ENCODE measurements around the gene MT3. TPM values are rescaled to one million over a fixed set of nuclear protein-coding genes. Genes with fewer than 3 reads are reported as not detected.

Gene MT3
- total RNA-seq, 1 experiment from 2014 or later: 0.77 TPM

GRCh38 chr16:56549744-56550385, 39.5 kb upstream of the MT3 start:
- Mint-ChIP-seq H3K27ac (no peak overlapping the region), H3K4me3 (no peak overlapping the region), H3K27me3 (ENCODE audit: low read depth) (peaks cover 5% of the 10 kb centered on the region), H3K9me3 (no peaks in the 10 kb centered on the region), H3K4me1 (peaks cover 33% of the 10 kb centered on the region), H3K36me3 (no peaks in the 10 kb centered on the region)
- ChIA-PET CTCF (no interaction called here), POLR2A (no interaction called here)
- TF ChIP-seq SOX15 (CRISPR knock-in tag; IDR thresholded peaks at IDR 0.05): no peak
- no peak for TF ChIP-seq NR2C2 (CRISPR knock-in tag; IDR thresholded peaks at IDR 0.05)
- TF ChIP-seq ZNF263 (CRISPR knock-in tag; IDR thresholded peaks at IDR 0.05; ENCODE audit: low read depth): no peak
- ATAC-seq (no peak), DNase-seq (ENCODE audit: low spot score) (no peak)

DNA sequence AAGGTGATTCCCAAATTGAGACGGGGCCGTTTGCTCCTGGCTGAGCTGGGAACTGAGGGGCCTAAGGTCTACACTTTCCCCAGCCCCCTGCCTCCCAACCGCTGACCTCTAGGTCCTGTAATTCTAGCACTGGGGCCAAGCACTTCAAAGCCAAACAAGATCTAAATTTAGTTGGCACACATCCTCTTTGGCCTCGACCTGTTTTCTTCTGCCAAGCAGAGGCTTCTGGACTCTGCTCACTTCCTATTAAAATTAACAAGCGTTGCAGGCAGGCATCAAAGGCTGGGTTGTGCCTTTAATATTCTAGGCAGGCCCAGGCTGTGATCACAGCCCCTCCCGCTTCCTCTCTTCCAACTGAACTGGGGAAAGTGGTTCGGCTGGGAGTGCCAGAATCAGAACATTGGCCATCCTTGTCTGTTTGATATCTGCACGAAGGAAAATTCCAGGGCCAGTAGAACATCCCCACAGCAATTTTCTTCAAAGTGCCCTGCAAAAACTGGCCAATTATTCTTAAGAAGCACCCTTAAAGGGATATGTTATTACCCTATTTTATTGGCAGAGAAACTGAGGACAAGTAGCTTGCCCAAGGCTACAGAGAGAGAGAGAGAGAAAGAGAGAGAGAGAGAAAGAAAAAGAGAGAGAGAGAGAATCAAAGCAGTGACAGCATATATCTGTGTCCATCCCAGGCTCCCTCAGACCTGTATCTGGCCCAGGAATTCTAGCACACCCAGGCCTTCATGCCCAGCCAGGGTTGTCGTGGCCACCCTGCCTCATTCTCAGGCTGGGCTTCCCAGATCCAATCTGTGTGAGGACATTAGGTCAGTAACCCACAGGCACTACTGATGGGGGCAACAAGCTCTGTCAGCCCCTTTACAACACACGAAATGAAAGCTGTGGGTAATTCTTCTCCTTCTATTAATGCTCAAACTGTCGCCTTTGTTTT, 37.3 kb upstream of the MT3 start:
- no peak for ATAC-seq
- H3K4me3 Mint-ChIP-seq: no peak overlapping the region
- POLR2A ChIA-PET: no interaction called here
- TF ChIP-seq, protein P1, sequence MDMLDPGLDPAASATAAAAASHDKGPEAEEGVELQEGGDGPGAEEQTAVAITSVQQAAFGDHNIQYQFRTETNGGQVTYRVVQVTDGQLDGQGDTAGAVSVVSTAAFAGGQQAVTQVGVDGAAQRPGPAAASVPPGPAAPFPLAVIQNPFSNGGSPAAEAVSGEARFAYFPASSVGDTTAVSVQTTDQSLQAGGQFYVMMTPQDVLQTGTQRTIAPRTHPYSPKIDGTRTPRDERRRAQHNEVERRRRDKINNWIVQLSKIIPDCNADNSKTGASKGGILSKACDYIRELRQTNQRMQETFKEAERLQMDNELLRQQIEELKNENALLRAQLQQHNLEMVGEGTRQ (CRISPR knock-in tag; IDR thresholded peaks at IDR 0.05): no peak
- TF ChIP-seq NR1H2 (CRISPR knock-in tag; IDR thresholded peaks at IDR 0.05) (no peak), FOXP1 (CRISPR knock-in tag; IDR thresholded peaks at IDR 0.05; ENCODE audit: borderline replicate concordance) (no peak), FOXK1 (CRISPR knock-in tag; IDR thresholded peaks at IDR 0.05) (no peak)
- TF ChIP-seq, protein P2, sequence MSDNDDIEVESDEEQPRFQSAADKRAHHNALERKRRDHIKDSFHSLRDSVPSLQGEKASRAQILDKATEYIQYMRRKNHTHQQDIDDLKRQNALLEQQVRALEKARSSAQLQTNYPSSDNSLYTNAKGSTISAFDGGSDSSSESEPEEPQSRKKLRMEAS (CRISPR knock-in tag; IDR thresholded peaks at IDR 0.05): no peak
- TF ChIP-seq, protein P3, sequence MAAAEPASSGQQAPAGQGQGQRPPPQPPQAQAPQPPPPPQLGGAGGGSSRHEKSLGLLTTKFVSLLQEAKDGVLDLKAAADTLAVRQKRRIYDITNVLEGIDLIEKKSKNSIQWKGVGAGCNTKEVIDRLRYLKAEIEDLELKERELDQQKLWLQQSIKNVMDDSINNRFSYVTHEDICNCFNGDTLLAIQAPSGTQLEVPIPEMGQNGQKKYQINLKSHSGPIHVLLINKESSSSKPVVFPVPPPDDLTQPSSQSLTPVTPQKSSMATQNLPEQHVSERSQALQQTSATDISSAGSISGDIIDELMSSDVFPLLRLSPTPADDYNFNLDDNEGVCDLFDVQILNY (CRISPR knock-in tag; IDR thresholded peaks at IDR 0.05): no peak
- peaks cover 5% of the 10 kb centered on the region; the same call in 1 of the 2 replicates for H3K27me3 Mint-ChIP-seq (ENCODE audit: low read depth)
- no peak for DNase-seq (ENCODE audit: low spot score)
- no peaks in the 10 kb centered on the region for H3K36me3 Mint-ChIP-seq
- H3K27ac Mint-ChIP-seq: no peak overlapping the region
- peaks cover 20% of the 10 kb centered on the region for H3K4me1 Mint-ChIP-seq
- no peaks in the 10 kb centered on the region for H3K9me3 Mint-ChIP-seq
- CTCF ChIA-PET: interaction anchor here (0.6 to 1.1 kb wide), 2 partner anchors 10 to 279 kb away, joined by 3 read pairs; no protein-coding TSS in a partner anchor

GRCh38 chr16:56554441-56554840, 34.9 kb upstream of the MT3 start:
- Mint-ChIP-seq H3K4me3 (no peak overlapping the region), H3K36me3 (no peaks in the 10 kb centered on the region), H3K4me1 (peaks cover 3% of the 10 kb centered on the region; the same call in 1 of the 2 replicates), H3K9me3 (no peaks in the 10 kb centered on the region), H3K27ac (no peak overlapping the region), H3K27me3 (ENCODE audit: low read depth) (peaks cover 5% of the 10 kb centered on the region; the same call in 1 of the 2 replicates)
- ATAC-seq: no peak
- ChIA-PET POLR2A (interaction anchor here (1.0 kb wide), 1 partner anchor 63 kb away, joined by 3 read pairs; no protein-coding TSS in a partner anchor), CTCF (no interaction called here)
- no peak for DNase-seq (ENCODE audit: low spot score)
- TF ChIP-seq TP53 (CRISPR knock-in tag; IDR thresholded peaks at IDR 0.05) (no peak), TEAD4 (CRISPR knock-in tag; IDR thresholded peaks at IDR 0.05) (no peak), SOX15 (CRISPR knock-in tag; IDR thresholded peaks at IDR 0.05) (no peak), ATF6 (CRISPR knock-in tag; IDR thresholded peaks at IDR 0.05) (no peak), TEAD1 (CRISPR knock-in tag; IDR thresholded peaks at IDR 0.05) (no peak), GTF2I (CRISPR knock-in tag; conservative IDR thresholded peaks at IDR 0.05) (no peak), SP1 (CRISPR knock-in tag; conservative IDR thresholded peaks at IDR 0.05) (no peak), MLX (CRISPR knock-in tag; IDR thresholded peaks at IDR 0.05) (no peak), ZNF263 (CRISPR knock-in tag; IDR thresholded peaks at IDR 0.05; ENCODE audit: low read depth) (no peak)
- TF ChIP-seq, protein P2 (CRISPR knock-in tag; IDR thresholded peaks at IDR 0.05): no peak
- TF ChIP-seq, protein P4, sequence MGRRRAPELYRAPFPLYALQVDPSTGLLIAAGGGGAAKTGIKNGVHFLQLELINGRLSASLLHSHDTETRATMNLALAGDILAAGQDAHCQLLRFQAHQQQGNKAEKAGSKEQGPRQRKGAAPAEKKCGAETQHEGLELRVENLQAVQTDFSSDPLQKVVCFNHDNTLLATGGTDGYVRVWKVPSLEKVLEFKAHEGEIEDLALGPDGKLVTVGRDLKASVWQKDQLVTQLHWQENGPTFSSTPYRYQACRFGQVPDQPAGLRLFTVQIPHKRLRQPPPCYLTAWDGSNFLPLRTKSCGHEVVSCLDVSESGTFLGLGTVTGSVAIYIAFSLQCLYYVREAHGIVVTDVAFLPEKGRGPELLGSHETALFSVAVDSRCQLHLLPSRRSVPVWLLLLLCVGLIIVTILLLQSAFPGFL (CRISPR knock-in tag; IDR thresholded peaks at IDR 0.05; ENCODE audit: borderline replicate concordance): no peak
- TF ChIP-seq, protein P5, sequence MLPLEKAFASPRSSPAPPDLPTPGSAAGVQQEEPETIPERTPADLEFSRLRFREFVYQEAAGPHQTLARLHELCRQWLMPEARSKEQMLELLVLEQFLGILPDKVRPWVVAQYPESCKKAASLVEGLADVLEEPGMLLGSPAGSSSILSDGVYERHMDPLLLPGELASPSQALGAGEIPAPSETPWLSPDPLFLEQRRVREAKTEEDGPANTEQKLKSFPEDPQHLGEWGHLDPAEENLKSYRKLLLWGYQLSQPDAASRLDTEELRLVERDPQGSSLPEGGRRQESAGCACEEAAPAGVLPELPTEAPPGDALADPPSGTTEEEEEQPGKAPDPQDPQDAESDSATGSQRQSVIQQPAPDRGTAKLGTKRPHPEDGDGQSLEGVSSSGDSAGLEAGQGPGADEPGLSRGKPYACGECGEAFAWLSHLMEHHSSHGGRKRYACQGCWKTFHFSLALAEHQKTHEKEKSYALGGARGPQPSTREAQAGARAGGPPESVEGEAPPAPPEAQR (CRISPR knock-in tag; IDR thresholded peaks at IDR 0.05): no peak
- TF ChIP-seq, protein P6, sequence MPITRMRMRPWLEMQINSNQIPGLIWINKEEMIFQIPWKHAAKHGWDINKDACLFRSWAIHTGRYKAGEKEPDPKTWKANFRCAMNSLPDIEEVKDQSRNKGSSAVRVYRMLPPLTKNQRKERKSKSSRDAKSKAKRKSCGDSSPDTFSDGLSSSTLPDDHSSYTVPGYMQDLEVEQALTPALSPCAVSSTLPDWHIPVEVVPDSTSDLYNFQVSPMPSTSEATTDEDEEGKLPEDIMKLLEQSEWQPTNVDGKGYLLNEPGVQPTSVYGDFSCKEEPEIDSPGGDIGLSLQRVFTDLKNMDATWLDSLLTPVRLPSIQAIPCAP (CRISPR knock-in tag; IDR thresholded peaks at IDR 0.05): no peak
